Activated CD4-positive, alpha-beta T cell treated with anti-CD3 and anti-CD28 coated beads, Interleukin-2, amount 50 U/mL, for 24 hours (primary cell): ENCODE measurements around the gene ZDHHC7.

Experiments used
- DNase-seq, 2 donors: peaks; one replicate each; pipeline ENCODE4 v3.0.0-alpha.2; 2020; ENCODE audit warnings: low read depth in 1 of 2, low spot score in 1 of 2

The ZDHHC7 gene

GRCh38 chr16:84970447-84971127 is 40.7 kb downstream of the ZDHHC7 start:
- DNase-seq: peak; percentile 63 to 69

GRCh38 chr16:84967828-84968227 is 43.5 kb downstream of the ZDHHC7 start:
- DNase-seq: no peak

DNA sequence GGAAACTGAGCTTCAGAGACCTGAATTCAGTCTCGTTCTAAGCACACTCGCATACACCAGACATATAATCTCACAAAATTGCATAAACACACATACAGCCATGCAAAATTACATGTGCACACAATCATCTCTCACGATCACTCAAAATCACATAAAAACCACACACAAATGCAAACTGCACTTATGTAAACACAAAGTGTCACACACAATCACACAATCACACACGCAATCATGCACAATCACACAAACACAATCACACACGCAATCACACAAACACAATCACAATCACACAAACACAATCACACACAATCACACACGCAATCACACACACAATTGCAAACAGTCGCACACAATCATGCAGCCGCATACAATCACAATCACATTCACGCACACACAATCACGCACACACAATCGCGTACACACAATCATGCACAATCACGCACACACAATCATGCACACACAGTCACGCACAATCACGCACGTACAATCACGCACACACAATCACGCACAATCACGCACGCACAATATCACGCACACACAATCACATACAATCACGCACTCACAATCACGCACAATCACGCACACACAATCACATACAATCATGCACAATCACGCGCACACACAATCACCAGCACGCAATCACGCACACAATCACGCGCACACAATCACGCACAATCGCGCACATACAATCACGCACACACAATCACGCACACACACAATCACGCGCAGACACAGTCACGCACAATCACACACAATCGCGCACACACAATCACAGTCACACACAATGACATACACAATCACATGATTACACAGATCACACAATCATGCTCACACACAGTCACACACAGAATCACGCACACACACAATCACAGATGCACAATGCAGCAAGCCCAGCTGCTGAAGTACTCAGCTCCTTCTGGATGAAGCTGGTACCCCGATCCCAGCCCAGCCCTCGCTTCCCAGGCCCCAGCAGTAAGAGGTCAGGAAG is 45.6 kb downstream of the ZDHHC7 start:
- DNase-seq: no peak

DNA sequence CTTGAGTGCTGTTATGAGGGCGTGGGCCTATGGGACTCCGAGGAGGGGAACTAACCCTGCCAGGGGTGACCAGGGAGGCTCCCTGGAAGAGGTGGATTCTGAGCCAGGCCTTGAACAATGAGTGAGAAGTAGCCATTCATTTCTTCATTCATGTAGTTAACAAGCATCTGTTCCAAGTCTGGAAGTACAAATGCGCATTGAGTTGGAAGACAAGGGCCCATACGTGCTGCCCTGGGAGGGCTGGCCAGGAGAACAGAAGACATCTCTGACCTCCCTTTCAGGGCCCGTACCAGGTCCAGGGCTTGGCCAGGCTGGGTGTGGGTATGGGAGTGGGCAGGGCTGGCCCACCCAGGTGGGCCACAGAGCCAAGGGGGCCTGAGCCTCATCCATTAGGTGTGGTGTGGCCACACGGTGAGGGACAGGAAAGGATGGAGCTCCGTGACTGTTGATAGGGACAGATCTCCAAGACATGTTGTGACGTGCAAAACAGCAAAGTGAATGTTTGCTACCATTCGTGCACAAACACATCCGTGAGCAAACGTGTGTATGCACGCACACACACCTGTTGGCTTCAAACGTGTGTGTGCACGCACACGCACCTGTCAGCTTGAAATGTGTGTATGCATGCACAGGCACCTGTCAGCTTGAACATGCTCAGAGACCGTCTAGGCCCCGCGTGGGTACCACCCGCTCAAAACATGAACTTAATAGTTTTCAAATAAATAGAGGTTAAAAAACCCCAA is 46.8 kb downstream of the ZDHHC7 start:
- no peak for DNase-seq

- DNase-seq: no peak
Observed at GRCh38 chr16:84963066-84963465, 48.3 kb downstream of the ZDHHC7 start.

DNA sequence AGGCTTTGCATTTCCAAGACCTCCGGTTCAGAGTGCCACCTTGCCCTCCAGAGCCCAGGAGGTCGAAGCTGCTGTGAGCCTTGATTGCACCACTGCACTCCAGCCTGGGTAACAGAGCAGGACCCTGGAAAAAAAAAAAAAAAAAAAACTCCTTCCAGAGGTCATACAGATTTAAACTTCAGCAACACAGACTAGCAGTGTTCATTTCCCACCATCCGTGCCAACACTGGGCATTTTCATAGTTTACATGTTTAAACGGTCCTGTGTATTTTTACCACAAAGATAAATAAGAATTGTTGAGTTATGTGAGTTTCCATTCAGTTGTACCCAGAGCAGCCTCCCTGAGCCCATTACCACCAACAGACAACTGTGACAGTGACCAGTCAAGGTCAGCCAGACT is 50.4 kb downstream of the ZDHHC7 start:
- DNase-seq: no peak

GRCh38 chr16:84959784-84960417 is 51.4 kb downstream of the ZDHHC7 start:
- DNase-seq: no peak

GRCh38 chr16:84959045-84959576 is 52.2 kb downstream of the ZDHHC7 start:
- no peak for DNase-seq

- DNase-seq: no peak
Observed at GRCh38 chr16:84957792-84958191, 53.5 kb downstream of the ZDHHC7 start.

DNA sequence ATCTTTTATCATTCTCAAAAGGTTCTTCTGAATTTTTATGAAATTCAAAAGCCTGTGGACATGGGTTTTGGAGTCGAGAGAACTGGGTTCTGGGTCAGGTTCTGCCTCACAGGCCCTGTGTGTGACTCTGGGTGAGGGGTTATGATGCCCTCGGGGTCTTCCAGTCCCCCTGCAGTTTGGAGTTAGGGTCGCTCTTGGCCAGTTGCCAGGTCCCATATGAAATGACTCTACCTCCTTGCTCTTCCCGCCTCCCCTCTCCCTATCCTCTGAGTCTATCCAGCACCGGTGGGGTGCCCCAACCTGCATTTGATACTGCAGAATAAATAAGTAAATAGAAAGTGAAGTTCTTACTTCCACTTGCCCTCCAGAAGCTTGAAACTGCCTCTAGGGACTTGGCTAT is 54.1 kb downstream of the ZDHHC7 start:
- DNase-seq: no peak

- DNase-seq: no peak
Observed at GRCh38 chr16:84955427-84955826, 55.9 kb downstream of the ZDHHC7 start.

DNA sequence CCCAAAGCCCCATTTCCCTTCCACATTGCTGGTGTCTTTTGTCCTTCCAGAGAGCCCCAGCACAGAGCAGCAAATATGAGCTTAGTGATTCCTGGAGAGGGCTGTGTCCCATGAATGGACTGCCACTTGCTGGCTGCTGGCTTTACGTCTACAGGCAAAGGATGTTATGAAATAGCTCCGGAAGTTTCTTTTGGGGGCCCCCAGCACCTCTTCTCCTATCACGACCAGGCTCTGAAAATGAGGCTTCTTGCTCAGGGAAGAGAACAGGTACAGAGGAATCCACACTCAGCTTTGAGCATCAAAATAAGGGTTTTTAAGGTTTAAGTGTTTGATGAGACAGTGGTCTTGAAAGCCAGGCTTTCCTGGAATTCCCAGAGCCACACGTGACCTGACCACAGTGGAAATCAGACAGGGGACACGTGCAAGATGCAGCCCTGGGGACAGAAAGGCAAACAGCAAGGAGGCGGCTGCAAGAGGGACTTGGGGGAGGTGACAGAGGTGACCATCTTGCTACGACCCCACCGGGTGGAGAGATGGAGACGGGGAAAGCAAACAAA is 58.1 kb downstream of the ZDHHC7 start:
- no peak for DNase-seq

GRCh38 chr16:84952335-84953189 is 58.8 kb downstream of the ZDHHC7 start:
- peak; percentile 44 to 63 for DNase-seq

DNA sequence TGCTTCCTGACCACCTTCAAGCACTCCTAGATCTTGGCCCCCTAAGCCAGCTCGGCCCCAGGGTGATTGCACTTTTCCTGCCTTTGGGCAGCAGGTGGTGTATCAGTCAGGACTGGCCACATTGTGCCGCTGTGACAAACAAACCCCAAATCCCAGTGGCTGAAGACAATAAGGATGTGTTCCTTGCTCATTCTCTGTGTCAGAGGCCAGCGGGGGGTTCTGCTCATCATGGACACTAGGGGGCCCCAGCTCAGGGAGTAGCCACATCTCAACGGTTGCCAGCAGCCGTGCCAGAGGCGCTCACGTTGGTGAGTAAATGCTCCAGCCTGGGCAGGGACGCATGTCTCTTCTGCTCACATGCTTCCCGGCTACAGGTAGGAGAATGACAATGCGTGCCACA is 60.4 kb downstream of the ZDHHC7 start:
- DNase-seq: peak in 1 of 2 donors; percentile 7

DNA sequence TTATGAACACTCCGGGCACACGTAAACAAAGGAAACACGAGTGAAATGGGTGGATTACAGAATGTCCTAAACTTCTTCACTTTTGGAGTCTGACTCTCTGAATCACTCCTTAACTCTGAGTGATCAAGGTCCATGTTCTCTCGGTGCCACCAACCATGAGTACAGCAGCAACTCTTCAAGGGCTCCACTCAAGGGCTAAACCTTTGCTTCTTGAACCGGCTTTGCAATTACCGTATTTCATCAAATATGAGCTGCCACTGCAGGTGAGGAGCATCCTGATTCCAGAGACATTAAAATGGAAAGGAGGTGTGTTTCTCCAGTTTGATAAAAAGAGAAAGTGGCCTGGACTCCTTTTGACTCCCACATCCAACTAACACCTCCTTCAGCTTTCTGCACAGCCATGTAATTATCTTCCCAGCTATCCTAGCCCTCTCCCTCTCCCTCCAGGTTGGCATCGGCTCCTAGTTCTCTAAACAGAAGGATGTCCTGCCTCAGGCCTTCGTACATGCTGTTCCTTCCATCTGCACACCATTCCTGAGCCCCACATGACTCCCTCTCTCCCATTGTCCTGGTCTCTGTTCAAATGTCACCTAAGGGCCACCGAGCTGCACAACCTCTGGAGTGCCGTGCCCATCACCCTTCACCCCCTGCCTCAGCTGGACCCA is 61.4 kb downstream of the ZDHHC7 start:
- DNase-seq: no peak

GRCh38 chr16:84948851-84949610 is 62.3 kb downstream of the ZDHHC7 start:
- DNase-seq: no peak

- no peak for DNase-seq
Observed at GRCh38 chr16:84947996-84948850, 63.1 kb downstream of the ZDHHC7 start.
